ENCODE data around the gene CRYBG1. TPM values are rescaled to one million over a fixed set of nuclear protein-coding genes. Genes with fewer than 3 reads are reported as not detected.
A peak's percentile ranks its signal among the peaks of the same experiment; 100 is the strongest.

The CRYBG1 gene
- total RNA-seq, 2 donors from 2014 or later: 37.4 to 50.7 TPM

DNA sequence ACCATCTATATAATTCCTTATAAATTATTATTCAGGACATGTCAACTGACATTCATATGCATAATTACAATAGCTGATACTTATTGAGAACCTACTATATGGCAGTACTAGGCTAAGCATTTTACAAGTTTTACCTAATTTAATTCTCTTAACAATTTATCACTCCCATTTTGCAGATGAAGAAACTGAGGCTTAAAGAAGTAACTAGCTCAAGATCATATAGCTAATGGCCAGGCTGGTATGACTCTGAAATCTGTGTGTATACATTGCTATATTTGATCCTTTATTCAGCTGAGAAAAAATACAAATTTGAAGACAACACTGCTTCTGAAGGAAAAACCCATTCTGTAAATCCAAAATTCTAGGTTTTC, 85.0 kb downstream of the CRYBG1 start:
- no peak overlapping the region for H3K27ac Mint-ChIP-seq
- no peaks in the 10 kb centered on the region for H3K9me3 Mint-ChIP-seq
- peaks cover 20% of the 10 kb centered on the region for H3K4me1 Mint-ChIP-seq (ENCODE audit: low read depth)
- H3K4me3 Mint-ChIP-seq: no peak overlapping the region
- H3K27me3 Mint-ChIP-seq (ENCODE audit: low read depth): peaks cover 27% of the 10 kb centered on the region
- DNase-seq: no peak
- ATAC-seq (replicated peaks in 1 of 2): no peak
- no peaks in the 10 kb centered on the region for H3K36me3 Mint-ChIP-seq (ENCODE audit: insufficient read depth in 2 of 2)

DNA sequence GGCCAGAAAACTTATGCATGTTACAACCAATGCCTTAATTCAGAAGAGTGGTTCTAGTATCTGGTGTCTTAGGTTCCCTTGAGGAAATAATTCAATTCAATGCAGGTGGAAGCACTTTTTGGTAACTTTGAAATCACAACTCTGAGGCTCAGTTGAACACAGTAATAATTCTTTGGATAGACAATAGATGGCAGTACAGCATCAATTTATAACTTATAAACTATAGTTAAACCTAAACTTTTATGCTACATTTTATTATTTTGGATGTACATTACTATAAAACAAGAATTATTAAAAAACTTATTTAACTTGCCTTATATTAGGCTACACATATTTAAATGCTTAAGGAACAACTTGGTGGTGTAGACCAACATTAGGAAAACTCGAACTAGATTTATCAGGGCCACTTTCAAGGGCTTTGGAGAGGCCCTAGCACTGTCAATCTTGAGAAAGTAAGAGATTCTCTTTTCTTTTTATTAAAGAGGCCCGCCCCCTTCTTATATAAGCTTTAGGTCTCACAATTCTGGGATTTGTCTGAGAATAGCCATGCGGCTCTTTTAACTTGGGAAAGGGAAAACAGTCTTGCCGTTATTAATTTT, 85.9 kb downstream of the CRYBG1 start:
- no peaks in the 10 kb centered on the region for H3K36me3 Mint-ChIP-seq (ENCODE audit: insufficient read depth in 2 of 2)
- H3K4me1 Mint-ChIP-seq (ENCODE audit: low read depth): peaks cover 20% of the 10 kb centered on the region
- H3K9me3 Mint-ChIP-seq: no peaks in the 10 kb centered on the region
- H3K27me3 Mint-ChIP-seq (ENCODE audit: low read depth): peaks cover 20% of the 10 kb centered on the region
- no peak overlapping the region for H3K27ac Mint-ChIP-seq
- ATAC-seq (replicated peaks in 1 of 2) (peak in 1 of 2 donors; percentile 31), DNase-seq (no peak)
- H3K4me3 Mint-ChIP-seq: no peak overlapping the region

DNA sequence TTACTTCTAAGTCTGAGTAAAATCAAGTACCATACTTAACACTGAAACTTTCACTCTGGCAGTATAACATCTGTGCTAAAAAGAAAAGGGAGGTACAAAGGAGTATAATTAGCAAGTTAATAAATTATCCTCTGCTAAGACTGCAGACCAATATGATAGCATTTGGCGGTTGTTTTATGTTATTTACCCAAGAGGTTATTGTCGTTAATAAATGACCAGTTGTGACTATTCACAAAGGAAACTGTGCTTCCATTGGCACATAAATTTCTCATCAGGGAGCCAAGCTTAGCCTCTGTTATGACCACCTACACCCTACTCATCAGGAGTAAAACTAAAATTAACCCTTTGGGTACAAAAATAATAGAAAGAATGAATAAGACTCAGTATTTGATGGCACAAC, 86.5 kb downstream of the CRYBG1 start:
- H3K4me1 Mint-ChIP-seq (ENCODE audit: low read depth): peaks cover 20% of the 10 kb centered on the region
- H3K27ac Mint-ChIP-seq: no peak overlapping the region
- H3K27me3 Mint-ChIP-seq (ENCODE audit: low read depth): peaks cover 16% of the 10 kb centered on the region
- no peak for DNase-seq
- no peak for ATAC-seq (replicated peaks in 1 of 2)
- H3K36me3 Mint-ChIP-seq (ENCODE audit: insufficient read depth in 2 of 2): no peaks in the 10 kb centered on the region
- no peak overlapping the region for H3K4me3 Mint-ChIP-seq
- H3K9me3 Mint-ChIP-seq: no peaks in the 10 kb centered on the region

DNA sequence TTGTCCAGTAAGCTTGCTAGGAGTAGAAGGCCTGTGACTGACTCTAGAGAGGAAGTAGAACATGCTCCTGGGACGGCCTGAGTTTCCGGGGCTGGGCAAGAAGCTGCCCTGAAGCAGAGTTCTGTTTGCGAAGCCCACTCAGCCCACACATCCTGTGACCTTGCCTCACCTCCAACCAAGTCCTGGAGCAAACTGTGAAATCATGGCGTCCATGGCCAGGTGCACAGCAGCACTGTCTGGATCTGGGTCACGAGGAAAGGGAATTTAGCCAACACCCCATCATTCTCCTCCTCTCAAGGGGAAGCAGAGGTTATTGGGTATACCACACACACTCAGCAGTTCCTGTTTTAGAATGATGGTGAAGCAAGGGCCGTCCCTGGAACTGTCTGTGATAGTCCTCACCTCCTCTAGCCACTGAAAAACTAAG, 87.5 kb downstream of the CRYBG1 start:
- ATAC-seq (replicated peaks in 1 of 2) (peak; percentile 55 to 62), DNase-seq (peak; percentile 16 to 24)
- H3K9me3 Mint-ChIP-seq: no peaks in the 10 kb centered on the region
- no peaks in the 10 kb centered on the region for H3K36me3 Mint-ChIP-seq (ENCODE audit: insufficient read depth in 2 of 2)
- peak overlapping the region; percentile 29 for H3K27ac Mint-ChIP-seq
- H3K4me3 Mint-ChIP-seq: peak overlapping the region; percentile 5 to 41
- peaks cover 20% of the 10 kb centered on the region for H3K4me1 Mint-ChIP-seq (ENCODE audit: low read depth)
- H3K27me3 Mint-ChIP-seq (ENCODE audit: low read depth): peaks cover 6% of the 10 kb centered on the region

DNA sequence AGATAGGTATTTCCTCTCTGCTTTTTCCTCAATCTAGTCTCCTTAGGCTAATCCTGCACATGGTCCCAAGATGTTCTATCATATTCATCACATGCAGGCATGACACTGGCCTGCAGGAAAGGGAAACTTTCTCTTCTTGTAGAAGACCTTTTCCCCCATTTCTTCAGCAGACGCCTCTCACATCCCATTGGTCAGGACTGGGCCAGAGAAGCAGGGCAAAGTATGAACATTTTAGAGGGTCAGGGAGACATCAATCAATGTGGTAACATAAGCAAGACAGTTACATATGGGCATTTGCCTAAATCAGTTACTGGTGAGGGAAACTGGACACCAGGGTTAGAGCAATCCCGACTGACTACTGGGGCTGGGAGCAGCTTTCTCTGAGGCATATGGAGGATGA, 90.1 kb downstream of the CRYBG1 start:
- no peak for ATAC-seq (replicated peaks in 1 of 2)
- no peak overlapping the region for H3K27ac Mint-ChIP-seq
- H3K4me1 Mint-ChIP-seq (ENCODE audit: low read depth): peaks cover 15% of the 10 kb centered on the region

DNA sequence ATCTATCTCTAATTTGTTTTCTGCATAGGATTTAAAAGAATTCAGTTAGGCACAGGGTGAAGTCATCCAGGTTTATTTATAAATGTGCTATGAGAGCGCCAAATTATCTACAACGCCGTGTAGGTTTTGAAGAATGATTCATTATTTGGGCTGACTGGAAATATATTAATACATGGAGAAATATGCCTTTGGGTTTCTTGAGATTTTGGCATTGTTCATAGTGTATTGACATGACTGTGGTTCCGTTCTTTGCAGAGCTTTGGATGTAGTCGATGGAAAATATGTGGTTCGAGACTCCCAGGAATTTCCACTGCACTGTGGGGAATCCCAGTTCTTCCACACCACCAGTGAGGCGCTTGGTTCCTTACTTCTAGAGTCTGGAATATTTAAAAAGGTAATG, 90.9 kb downstream of the CRYBG1 start:
- ATAC-seq (replicated peaks in 1 of 2) (no peak), DNase-seq (no peak)
- H3K4me3 Mint-ChIP-seq: no peak overlapping the region
- H3K9me3 Mint-ChIP-seq: no peaks in the 10 kb centered on the region
- no peak overlapping the region for H3K27ac Mint-ChIP-seq
- H3K4me1 Mint-ChIP-seq (ENCODE audit: low read depth): peaks cover 15% of the 10 kb centered on the region
- no peaks in the 10 kb centered on the region for H3K36me3 Mint-ChIP-seq (ENCODE audit: insufficient read depth in 2 of 2)
- no peaks in the 10 kb centered on the region for H3K27me3 Mint-ChIP-seq (ENCODE audit: low read depth)

More for the DNA sequence above, 90.1 kb downstream of the CRYBG1 start:
- H3K9me3 Mint-ChIP-seq: no peaks in the 10 kb centered on the region
- no peak for DNase-seq
- no peak overlapping the region for H3K4me3 Mint-ChIP-seq
- no peaks in the 10 kb centered on the region for H3K36me3 Mint-ChIP-seq (ENCODE audit: insufficient read depth in 2 of 2)
- no peaks in the 10 kb centered on the region for H3K27me3 Mint-ChIP-seq (ENCODE audit: low read depth)

DNA sequence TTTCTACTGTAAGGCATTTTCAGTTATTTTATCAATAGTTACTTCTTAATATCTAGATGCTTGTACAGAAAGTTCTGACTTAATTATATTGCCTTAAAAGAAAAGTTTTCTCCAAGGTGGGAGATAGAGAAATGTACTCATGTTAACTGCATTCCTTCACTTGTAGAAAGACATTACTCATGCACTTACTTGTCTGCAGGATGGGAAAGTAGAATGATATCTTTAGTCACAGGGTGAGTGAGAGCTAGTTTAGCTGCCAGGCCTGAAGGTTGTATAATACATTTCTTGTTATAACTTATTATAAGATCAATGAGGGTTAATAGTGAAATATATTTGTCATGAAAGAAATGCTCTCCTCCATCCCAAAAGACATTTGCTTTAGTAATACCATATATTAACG, 92.1 kb downstream of the CRYBG1 start:
- Mint-ChIP-seq H3K4me3 (no peak overlapping the region), H3K27ac (no peak overlapping the region), H3K4me1 (ENCODE audit: low read depth) (peaks cover 13% of the 10 kb centered on the region), H3K9me3 (no peaks in the 10 kb centered on the region), H3K36me3 (ENCODE audit: insufficient read depth in 2 of 2) (no peaks in the 10 kb centered on the region), H3K27me3 (ENCODE audit: low read depth) (no peaks in the 10 kb centered on the region)
- ATAC-seq (replicated peaks in 1 of 2) (no peak), DNase-seq (no peak)

DNA sequence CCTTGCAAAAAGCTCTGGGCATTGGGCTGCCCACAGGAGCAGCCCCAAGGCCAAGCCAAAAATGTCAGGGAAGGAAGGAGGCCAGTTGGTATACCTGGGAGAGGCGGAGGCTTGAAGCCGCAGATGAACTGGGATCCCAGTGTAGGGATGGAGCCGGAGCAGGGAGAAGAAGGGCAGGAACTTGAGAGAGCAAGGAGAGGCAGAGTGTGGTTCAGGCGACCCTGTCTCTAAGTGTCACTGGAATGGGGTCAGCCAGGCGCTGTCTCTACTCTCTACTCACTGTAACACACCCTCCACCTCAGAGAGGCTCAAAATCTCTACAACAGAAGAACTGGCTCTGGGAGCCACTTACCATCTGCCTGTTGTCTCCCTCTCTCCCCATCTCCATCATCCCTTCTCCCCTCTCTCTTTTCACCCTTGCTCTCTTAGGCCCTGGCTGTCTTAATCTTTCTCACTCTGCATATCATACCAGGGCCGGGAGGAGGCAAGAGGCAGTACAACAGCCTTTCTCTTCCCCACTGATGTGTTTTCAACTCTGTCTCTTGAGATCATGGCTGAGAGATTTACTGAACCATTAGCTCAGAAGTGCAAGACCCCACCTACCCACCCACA, 93.3 kb downstream of the CRYBG1 start:
- no peaks in the 10 kb centered on the region for H3K27me3 Mint-ChIP-seq (ENCODE audit: low read depth)
- no peak for ATAC-seq (replicated peaks in 1 of 2)
- H3K36me3 Mint-ChIP-seq (ENCODE audit: insufficient read depth in 2 of 2): no peaks in the 10 kb centered on the region
- DNase-seq: no peak
- no peak overlapping the region for H3K4me3 Mint-ChIP-seq
- H3K9me3 Mint-ChIP-seq: no peaks in the 10 kb centered on the region
- H3K4me1 Mint-ChIP-seq (ENCODE audit: low read depth): peaks cover 1% of the 10 kb centered on the region
- no peak overlapping the region for H3K27ac Mint-ChIP-seq

DNA sequence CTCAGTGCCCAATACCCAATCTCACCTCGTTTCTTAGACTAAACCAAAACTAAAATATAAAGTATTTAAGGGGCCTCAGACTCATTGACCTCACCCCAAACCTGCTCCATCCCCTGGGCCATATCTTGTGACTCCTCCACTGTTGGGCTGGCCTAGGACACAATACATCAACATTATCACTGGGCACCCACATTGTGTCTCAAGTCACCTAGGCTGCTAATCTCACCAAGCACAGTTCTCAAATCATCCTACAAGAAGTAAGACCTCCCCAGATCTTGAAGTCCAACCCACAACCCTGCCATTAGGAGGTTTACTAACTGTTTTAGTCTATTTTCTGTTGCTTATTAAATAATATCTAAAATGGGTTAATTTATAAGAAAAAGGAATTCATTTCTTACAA, 96.2 kb downstream of the CRYBG1 start:
- H3K36me3 Mint-ChIP-seq (ENCODE audit: insufficient read depth in 2 of 2): no peaks in the 10 kb centered on the region
- peaks cover 6% of the 10 kb centered on the region for H3K27me3 Mint-ChIP-seq (ENCODE audit: low read depth)
- DNase-seq: no peak
- H3K9me3 Mint-ChIP-seq: no peaks in the 10 kb centered on the region
- no peaks in the 10 kb centered on the region for H3K4me1 Mint-ChIP-seq (ENCODE audit: low read depth)
- no peak overlapping the region for H3K4me3 Mint-ChIP-seq
- ATAC-seq (replicated peaks in 1 of 2): no peak
- H3K27ac Mint-ChIP-seq: no peak overlapping the region

DNA sequence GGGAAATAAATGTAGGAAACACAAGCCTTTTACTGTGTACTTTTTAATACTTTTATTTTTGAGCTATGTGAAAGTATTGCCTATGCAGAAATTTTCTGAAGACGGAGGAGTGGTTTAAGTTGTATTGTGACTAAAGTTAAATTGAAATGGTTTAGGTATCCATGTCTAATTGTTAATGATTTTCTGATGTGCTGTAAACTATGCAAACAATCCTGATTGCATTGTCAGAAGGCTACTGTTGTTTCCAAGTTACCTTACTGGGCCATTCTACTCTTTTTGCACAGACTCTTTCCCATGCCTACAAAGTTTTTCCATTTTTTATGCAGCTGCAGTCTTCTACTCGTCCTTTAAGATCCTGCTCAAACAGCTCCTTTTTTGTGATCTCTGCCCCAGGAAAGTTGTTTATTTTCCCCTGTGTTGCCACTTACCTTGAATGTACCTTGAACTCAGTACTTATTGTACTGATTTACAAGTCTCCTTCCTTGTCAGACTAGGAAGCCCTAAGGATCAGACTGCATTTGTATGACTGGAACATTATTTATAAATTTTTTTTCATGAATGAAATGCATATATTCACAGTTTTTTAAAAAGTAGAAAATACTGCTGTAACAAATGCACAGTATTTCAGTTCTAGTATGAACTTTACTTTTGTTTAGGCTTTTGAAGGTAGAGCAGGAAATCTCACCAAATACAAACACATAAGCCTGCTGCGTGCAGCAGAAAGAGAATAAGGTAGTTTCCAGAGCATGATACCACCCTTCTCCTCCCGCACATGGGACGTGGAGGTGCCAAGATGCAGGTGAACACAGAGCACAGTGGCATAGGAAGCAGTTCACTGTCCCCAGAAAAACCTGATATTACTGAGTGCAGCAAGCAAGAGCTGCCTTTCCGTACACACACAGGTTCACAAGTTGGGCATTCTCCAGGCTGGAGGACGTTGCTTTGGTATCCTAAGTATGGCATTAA, 97.8 kb downstream of the CRYBG1 start:
- DNase-seq (no peak), ATAC-seq (replicated peaks in 1 of 2) (no peak)
- Mint-ChIP-seq H3K36me3 (ENCODE audit: insufficient read depth in 2 of 2) (no peaks in the 10 kb centered on the region), H3K27ac (no peak overlapping the region), H3K4me1 (ENCODE audit: low read depth) (no peaks in the 10 kb centered on the region), H3K9me3 (no peaks in the 10 kb centered on the region), H3K4me3 (no peak overlapping the region), H3K27me3 (ENCODE audit: low read depth) (peaks cover 6% of the 10 kb centered on the region)

DNA sequence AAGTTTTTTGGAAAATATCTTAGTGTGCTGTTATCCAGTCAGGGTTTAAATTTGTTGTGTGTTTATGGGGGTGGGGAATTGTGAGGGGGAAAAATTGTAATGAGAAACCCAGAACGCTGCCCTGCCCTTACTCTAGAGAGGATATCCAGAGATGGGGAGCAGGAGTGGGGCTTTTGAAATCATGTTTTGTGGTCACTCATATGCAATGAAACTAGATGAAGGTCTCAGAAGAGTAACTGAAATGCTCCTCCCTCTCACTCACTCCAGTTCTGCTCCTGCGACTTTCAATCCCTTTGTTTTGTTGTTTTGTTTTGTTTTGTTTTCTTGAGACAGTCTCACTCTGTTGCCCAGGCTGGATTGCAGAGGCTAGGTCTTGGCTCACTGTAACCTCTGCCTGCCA, 100.0 kb downstream of the CRYBG1 start:
- peaks cover 12% of the 10 kb centered on the region for H3K27me3 Mint-ChIP-seq (ENCODE audit: low read depth)
- H3K36me3 Mint-ChIP-seq (ENCODE audit: insufficient read depth in 2 of 2): no peaks in the 10 kb centered on the region
- H3K9me3 Mint-ChIP-seq: no peaks in the 10 kb centered on the region
- no peaks in the 10 kb centered on the region for H3K4me1 Mint-ChIP-seq (ENCODE audit: low read depth)
- no peak overlapping the region for H3K27ac Mint-ChIP-seq
- ATAC-seq (replicated peaks in 1 of 2): no peak
- no peak overlapping the region for H3K4me3 Mint-ChIP-seq
- no peak for DNase-seq

DNA sequence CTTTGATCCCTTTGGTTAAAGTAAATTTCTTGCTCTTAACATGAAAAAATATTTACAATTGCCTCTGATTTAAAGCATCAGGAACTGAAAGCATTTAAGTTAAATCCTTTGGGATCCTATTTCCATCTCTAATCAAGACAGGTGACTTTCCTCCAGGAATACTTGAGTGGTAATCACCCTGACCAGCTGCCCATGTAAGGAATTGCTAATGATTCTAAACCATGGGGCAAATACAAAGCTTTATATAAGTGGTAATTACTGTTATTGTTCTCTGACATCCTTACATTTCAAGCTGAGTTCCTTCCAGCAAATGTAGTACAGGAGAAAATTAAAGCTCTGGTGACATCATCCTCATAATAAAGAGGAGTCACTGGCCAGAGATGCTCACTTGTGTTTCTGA, 100.6 kb downstream of the CRYBG1 start:
- H3K4me1 Mint-ChIP-seq (ENCODE audit: low read depth): no peaks in the 10 kb centered on the region
- H3K4me3 Mint-ChIP-seq: no peak overlapping the region

DNA sequence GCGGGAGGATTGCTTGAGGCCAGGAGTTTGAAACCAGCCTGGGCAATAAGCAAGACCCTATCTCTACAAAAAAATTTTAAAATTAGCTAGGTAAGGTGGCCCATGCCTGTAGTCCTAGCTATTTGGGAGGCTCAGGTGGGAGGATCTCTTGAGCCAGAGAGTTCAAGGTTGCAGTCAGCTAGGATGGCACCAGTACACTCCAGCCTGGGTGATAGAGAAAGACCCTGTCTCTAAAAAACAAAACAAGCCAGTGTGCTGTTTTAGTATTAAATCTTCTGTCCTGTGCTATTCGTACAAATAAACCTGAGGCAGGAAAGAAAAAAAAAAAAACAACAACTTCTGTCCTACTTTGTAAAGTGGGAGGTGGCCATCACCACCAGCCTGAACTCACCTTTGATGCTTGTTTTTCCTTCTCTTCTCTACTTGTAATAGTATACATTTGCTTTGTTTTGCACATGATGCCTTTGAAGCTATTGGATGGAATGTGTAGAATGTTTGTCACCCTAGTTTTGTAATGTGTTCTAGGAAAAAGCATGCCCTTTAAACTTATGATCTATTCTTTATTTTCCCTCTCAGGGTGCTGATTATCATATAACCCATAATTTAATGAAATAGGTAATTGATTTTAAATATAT, 102.5 kb downstream of the CRYBG1 start:
- H3K27ac Mint-ChIP-seq: no peak overlapping the region
- ATAC-seq (replicated peaks in 1 of 2): no peak
- no peaks in the 10 kb centered on the region for H3K9me3 Mint-ChIP-seq
- H3K36me3 Mint-ChIP-seq (ENCODE audit: insufficient read depth in 2 of 2): no peaks in the 10 kb centered on the region
- no peak for DNase-seq
- no peak overlapping the region for H3K4me3 Mint-ChIP-seq
- H3K27me3 Mint-ChIP-seq (ENCODE audit: low read depth): peaks cover 35% of the 10 kb centered on the region
- H3K4me1 Mint-ChIP-seq (ENCODE audit: low read depth): no peaks in the 10 kb centered on the region

More for the DNA sequence above, 100.6 kb downstream of the CRYBG1 start:
- Mint-ChIP-seq H3K27me3 (ENCODE audit: low read depth) (peaks cover 18% of the 10 kb centered on the region), H3K9me3 (no peaks in the 10 kb centered on the region), H3K36me3 (ENCODE audit: insufficient read depth in 2 of 2) (no peaks in the 10 kb centered on the region), H3K27ac (no peak overlapping the region)
- DNase-seq: no peak
- no peak for ATAC-seq (replicated peaks in 1 of 2)

Measured in activated T-cell treated with anti-CD3 and anti-CD28 coated beads, Interleukin-2, amount 50 U/mL, for 72 hours (primary cell).